ENCODE measurements around the gene SPOCK1.
A peak's percentile ranks its signal among the peaks of the same experiment; 100 is the strongest.
"Not testable (repeated sequence)": the region's sequence is repeated elsewhere in the genome, so short reads cannot be mapped to it uniquely, and the experiment has no call there.

The SPOCK1 gene

GRCh38 chr5:137498736-137499505 is at the start of gene SPOCK1:
SPOCK1 (minus strand) TSS chr5:137499326.
- TF ChIP-seq CTCF (IDR thresholded peaks at IDR 0.05; ENCODE audit: low read depth, low read length), result peak; percentile 20
- H3K4me3 ChIP-seq (replicated peaks in 1 of 2; ENCODE audit: low read depth in 2 of 2, low read length in 2 of 2), result peak within 1 kb of the TSS; percentile 81 to 88
- peak; percentile 75 to 86 for DNase-seq (ENCODE audit: low read depth in 2 of 2)

GRCh38 chr5:137545956-137546355 is 46.8 kb upstream of the SPOCK1 start:
- DNase-seq (ENCODE audit: low read depth in 2 of 2), result no peak
- no peak for TF ChIP-seq CTCF (IDR thresholded peaks at IDR 0.05; ENCODE audit: low read depth, low read length)
- H3K4me3 ChIP-seq (replicated peaks in 1 of 2; ENCODE audit: low read depth in 2 of 2, low read length in 2 of 2), result no peak overlapping the region

- not testable (repeated sequence) for H3K4me3 ChIP-seq (replicated peaks in 1 of 2; ENCODE audit: low read depth in 2 of 2, low read length in 2 of 2); DNase-seq (ENCODE audit: low read depth in 2 of 2)
Observed at GRCh38 chr5:137535449-137535848, 36.3 kb upstream of the SPOCK1 start.

GRCh38 chr5:137533963-137534362 is 34.8 kb upstream of the SPOCK1 start:
- DNase-seq (ENCODE audit: low read depth in 2 of 2), result no peak
- no peak for TF ChIP-seq CTCF (IDR thresholded peaks at IDR 0.05; ENCODE audit: low read depth, low read length)
- H3K4me3 ChIP-seq (replicated peaks in 1 of 2; ENCODE audit: low read depth in 2 of 2, low read length in 2 of 2), result no peak overlapping the region

- no peak for DNase-seq (ENCODE audit: low read depth in 2 of 2)
- no peak for TF ChIP-seq CTCF (IDR thresholded peaks at IDR 0.05; ENCODE audit: low read depth, low read length)
- no peak overlapping the region for H3K4me3 ChIP-seq (replicated peaks in 1 of 2; ENCODE audit: low read depth in 2 of 2, low read length in 2 of 2)
Observed at GRCh38 chr5:137531266-137531665, 32.1 kb upstream of the SPOCK1 start.

- no peak overlapping the region for H3K4me3 ChIP-seq (replicated peaks in 1 of 2; ENCODE audit: low read depth in 2 of 2, low read length in 2 of 2)
- TF ChIP-seq CTCF (IDR thresholded peaks at IDR 0.05; ENCODE audit: low read depth, low read length), result no peak
- no peak for DNase-seq (ENCODE audit: low read depth in 2 of 2)
Observed at GRCh38 chr5:137521246-137521645, 22.1 kb upstream of the SPOCK1 start.

- TF ChIP-seq CTCF (IDR thresholded peaks at IDR 0.05; ENCODE audit: low read depth, low read length), result no peak
- H3K4me3 ChIP-seq (replicated peaks in 1 of 2; ENCODE audit: low read depth in 2 of 2, low read length in 2 of 2), result no peak overlapping the region
- no peak for DNase-seq (ENCODE audit: low read depth in 2 of 2)
Observed at GRCh38 chr5:137516961-137517360, 17.8 kb upstream of the SPOCK1 start.

All from cardiac fibroblast (primary cell).